Kidney (tissue), 14 donors: ENCODE data around the gene DSCAM. TPM values are rescaled to one million over a fixed set of nuclear protein-coding genes. Genes with fewer than 3 reads are reported as not detected.
"Not testable (repeated sequence)": the region's sequence is repeated elsewhere in the genome, so short reads cannot be mapped to it uniquely, and the experiment has no call there.

Experiments used
- DNase-seq, 5 donors: peaks; one replicate each; pipeline ENCODE4 v3.0.0-alpha.2; 2013 to 2020
- FAIRE-seq: peaks from 2 replicates; lab custom pipeline; 2012; peaks lifted over from hg19 to GRCh38; lab: Jason Lieb, UNC
- H3K27ac ChIP-seq, 2 donors: one replicate each; pipeline ENCODE4 v1.7.0; 2013; ENCODE audit warnings: low read depth in 2 of 2, low read length in 2 of 2, inconsistent platforms in 1 of 2
- H3K27me3 ChIP-seq: one replicate; pipeline ENCODE4 v1.7.1; 2013; ENCODE audit warnings: low read length, inconsistent platforms; ENCODE audit not compliant: control insufficient read depth, insufficient read depth
- H3K36me3 ChIP-seq, 3 donors: one replicate each; pipeline versions ENCODE4 v1.7.0 to v1.7.1; 2013; ENCODE audit warnings: low read length in 3 of 3, control low read depth in 1 of 3, inconsistent platforms in 1 of 3; ENCODE audit not compliant: insufficient read depth in 3 of 3, control insufficient read depth in 2 of 3
- H3K4me1 ChIP-seq, 3 donors: one replicate each; pipeline versions ENCODE4 v1.7.0 to v1.7.1; 2013; ENCODE audit warnings: low read length in 3 of 3, inconsistent platforms in 1 of 3, low read depth in 1 of 3; ENCODE audit not compliant: control insufficient read depth in 2 of 3, insufficient read depth in 2 of 3
- H3K4me3 ChIP-seq, 3 donors: one replicate each; pipeline versions ENCODE4 v1.7.0 to v1.8.1; 2013; ENCODE audit warnings: low read length in 3 of 3, control low read depth in 1 of 3, inconsistent platforms in 1 of 3
- H3K9ac ChIP-seq, 3 donors: one replicate each; pipeline versions ENCODE4 v1.7.0 to v1.7.1; 2013; ENCODE audit warnings: low read length in 3 of 3, control low read depth in 1 of 3, inconsistent platforms in 1 of 3
- H3K9me3 ChIP-seq, 3 donors: one replicate each; pipeline versions ENCODE4 v1.7.0 to v1.7.1; 2013; ENCODE audit warnings: low read length in 3 of 3, control low read depth in 1 of 3, inconsistent platforms in 1 of 3; ENCODE audit not compliant: control insufficient read depth in 2 of 3, insufficient read depth in 1 of 3
- intact Hi-C: fragments of 100-400 bp; cut with DNase I; formaldehyde crosslinking; loops from one replicate; pipeline ENCODE4 v1.11.1; 2022
- polyA plus RNA-seq: library from polyadenylated mRNA; stranded (reverse); fragments of 350-450 nt; fragmentation: Illumina TruSeq; extraction: RNeasy Lipid Tissue Mini Kit (QIAGEN cat#74804); gene quantifications from one replicate; pipeline ENCODE4 v1.2.3, GENCODE V29; 2014; ENCODE audit warnings: low read depth, low replicate concordance; ENCODE audit not compliant: insufficient read depth
- total RNA-seq: library from RNA; stranded (reverse); fragmentation: NEBNext Ultra II Directional; extraction: Animal tissue kit (Norgen Biotek cat#: 25700); gene quantifications from one replicate; pipeline ENCODE4 v1.2.1, GENCODE V29; 2021
- TF ChIP-seq, protein P1 (sequence below): IDR thresholded peaks from 3 replicates; pipeline ENCODE4 v1.5.1; 2012; ENCODE audit warnings: mild to moderate bottlenecking, moderate library complexity, borderline replicate concordance; ENCODE audit not compliant: insufficient read depth; ENCODE audit errors: extremely low read depth
- donor health status: control.
- donor health status: control.
- donor health status: control.
- donor health status: control.
- donor health status: control.
- donor health status: DM: yes; HTN: yes; CAD: no.
- donor health status: Normal renal cell carcinoma (clear cell type).

Gene DSCAM
- total and polyA plus RNA-seq, 2 donors from 2014 or later, result not detected

DNA sequence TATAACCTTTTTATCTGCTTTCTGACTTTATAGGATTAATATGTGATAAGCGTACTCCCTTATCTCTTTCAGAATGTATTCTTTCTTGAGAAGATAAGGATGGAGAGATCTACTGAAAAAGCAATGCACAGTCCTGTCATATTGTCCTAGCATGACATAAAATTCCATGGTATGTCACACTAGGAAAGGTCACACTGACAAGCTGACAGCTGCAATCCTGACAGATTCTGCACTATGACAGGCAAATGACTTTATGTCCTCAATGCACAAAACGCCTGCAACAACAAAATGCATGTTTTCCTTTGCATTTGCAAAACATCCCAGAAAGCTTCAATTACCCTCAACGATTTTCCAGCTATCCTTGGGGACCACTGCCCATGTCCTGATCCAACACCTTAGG, 393.8 kb downstream of the DSCAM start:
- H3K9ac ChIP-seq, result no peak overlapping the region
- no peak for DNase-seq
- H3K9me3 ChIP-seq, result no peaks in the 10 kb centered on the region
- H3K27ac ChIP-seq, result no peak overlapping the region
- H3K36me3 ChIP-seq, result no peaks in the 10 kb centered on the region
- H3K27me3 ChIP-seq, result no peaks in the 10 kb centered on the region
- no peaks in the 10 kb centered on the region for H3K4me1 ChIP-seq
- H3K4me3 ChIP-seq, result no peak overlapping the region
- intact Hi-C loops, result no loop called here
- TF ChIP-seq, protein P1, sequence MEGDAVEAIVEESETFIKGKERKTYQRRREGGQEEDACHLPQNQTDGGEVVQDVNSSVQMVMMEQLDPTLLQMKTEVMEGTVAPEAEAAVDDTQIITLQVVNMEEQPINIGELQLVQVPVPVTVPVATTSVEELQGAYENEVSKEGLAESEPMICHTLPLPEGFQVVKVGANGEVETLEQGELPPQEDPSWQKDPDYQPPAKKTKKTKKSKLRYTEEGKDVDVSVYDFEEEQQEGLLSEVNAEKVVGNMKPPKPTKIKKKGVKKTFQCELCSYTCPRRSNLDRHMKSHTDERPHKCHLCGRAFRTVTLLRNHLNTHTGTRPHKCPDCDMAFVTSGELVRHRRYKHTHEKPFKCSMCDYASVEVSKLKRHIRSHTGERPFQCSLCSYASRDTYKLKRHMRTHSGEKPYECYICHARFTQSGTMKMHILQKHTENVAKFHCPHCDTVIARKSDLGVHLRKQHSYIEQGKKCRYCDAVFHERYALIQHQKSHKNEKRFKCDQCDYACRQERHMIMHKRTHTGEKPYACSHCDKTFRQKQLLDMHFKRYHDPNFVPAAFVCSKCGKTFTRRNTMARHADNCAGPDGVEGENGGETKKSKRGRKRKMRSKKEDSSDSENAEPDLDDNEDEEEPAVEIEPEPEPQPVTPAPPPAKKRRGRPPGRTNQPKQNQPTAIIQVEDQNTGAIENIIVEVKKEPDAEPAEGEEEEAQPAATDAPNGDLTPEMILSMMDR, result no peak
- FAIRE-seq, result no peak

DNA sequence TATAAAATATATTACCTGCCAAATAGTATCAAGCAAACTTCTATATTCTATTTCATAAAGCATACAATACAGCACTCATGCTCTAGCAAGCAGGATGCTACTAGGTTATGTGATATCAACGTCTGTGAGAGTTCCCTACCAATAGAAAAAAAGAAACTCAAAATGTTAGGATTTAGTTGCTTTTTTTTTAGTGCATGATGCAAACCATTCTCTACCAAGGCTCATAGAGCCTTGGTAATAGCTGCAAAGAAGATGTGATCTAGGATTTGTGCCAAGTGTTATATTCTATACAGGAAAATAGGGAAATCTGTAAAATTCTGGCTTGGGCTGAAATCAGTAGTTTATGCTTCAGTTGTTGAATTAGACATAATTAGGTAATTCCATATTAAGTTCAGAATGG, 394.4 kb downstream of the DSCAM start:
- DNase-seq, result no peak
- no peaks in the 10 kb centered on the region for H3K36me3 ChIP-seq
- no peak for FAIRE-seq
- no peak overlapping the region for H3K4me3 ChIP-seq
- H3K27me3 ChIP-seq, result no peaks in the 10 kb centered on the region
- H3K4me1 ChIP-seq, result no peaks in the 10 kb centered on the region
- no peak overlapping the region for H3K9ac ChIP-seq
- TF ChIP-seq, protein P1, result no peak
- H3K9me3 ChIP-seq, result no peaks in the 10 kb centered on the region
- intact Hi-C loops, result no loop called here
- H3K27ac ChIP-seq, result no peak overlapping the region

GRCh38 chr21:40447016-40447415, 399.9 kb downstream of the DSCAM start:
- no peak overlapping the region for H3K27ac ChIP-seq
- H3K9me3 ChIP-seq, result no peaks in the 10 kb centered on the region
- H3K27me3 ChIP-seq, result no peaks in the 10 kb centered on the region
- no peaks in the 10 kb centered on the region for H3K36me3 ChIP-seq
- no peak overlapping the region for H3K4me3 ChIP-seq
- DNase-seq, result no peak
- H3K9ac ChIP-seq, result no peak overlapping the region
- FAIRE-seq, result no peak
- intact Hi-C loops, result no loop called here
- TF ChIP-seq, protein P1, result no peak
- no peaks in the 10 kb centered on the region for H3K4me1 ChIP-seq

GRCh38 chr21:40445349-40445921, 401.5 kb downstream of the DSCAM start:
- FAIRE-seq (no peak), DNase-seq (no peak)
- intact Hi-C loops, result no loop called here
- TF ChIP-seq, protein P1, result no peak
- Histone ChIP-seq H3K9me3 (no peaks in the 10 kb centered on the region), H3K9ac (no peak overlapping the region), H3K4me3 (no peak overlapping the region), H3K36me3 (no peaks in the 10 kb centered on the region), H3K27me3 (no peaks in the 10 kb centered on the region), H3K4me1 (no peaks in the 10 kb centered on the region), H3K27ac (no peak overlapping the region)

GRCh38 chr21:40439581-40439980, 407.4 kb downstream of the DSCAM start:
- intact Hi-C loops, H3K36me3 ChIP-seq, FAIRE-seq, H3K4me3 ChIP-seq, H3K9ac ChIP-seq, H3K9me3 ChIP-seq, H3K27ac ChIP-seq, H3K27me3 ChIP-seq, DNase-seq, H3K4me1 ChIP-seq: not testable (repeated sequence)
